C4-2B (cell line): ENCODE data around the gene TRIM40.

Experiments used
- CTCF ChIP-seq: fragments of 450-650 bp; conservative IDR thresholded peaks from 2 replicates; pipeline ENCODE4 v1.5.1; 2017; ENCODE audit warnings: mild to moderate bottlenecking
- ZFX ChIP-seq: fragments of 450-650 bp; IDR thresholded peaks from 2 replicates; pipeline ENCODE4 v1.6.1; 2017

GRCh38 chr6:30111266-30111856, 24.6 kb upstream of the TRIM40 start:
- TF ChIP-seq CTCF (no peak), ZFX (no peak)
